CD14-positive monocyte (primary cell): ENCODE data around the gene TNFAIP8L3. TPM values are rescaled to one million over a fixed set of nuclear protein-coding genes. Genes with fewer than 3 reads are reported as not detected.

Experiments
- DNase-seq, 3 donors: peaks; one replicate each; pipeline ENCODE4 v3.0.0-alpha.2; 2011 to 2022
- H2AFZ ChIP-seq: 2 replicates; pipeline ENCODE4 v1.6.0; 2012; ENCODE audit warnings: mild to moderate bottlenecking, low read depth, low read length, inconsistent platforms; ENCODE audit not compliant: insufficient read depth, poor library complexity, severe bottlenecking
- H3K27ac ChIP-seq, 2 donors: 1 replicate in 1 of 2; 2 replicates in 1 of 2; pipeline ENCODE4 v1.5.1; 2012 to 2013; ENCODE audit warnings: low read length in 2 of 2, control low read depth in 1 of 2, inconsistent platforms in 1 of 2, low read depth in 1 of 2, mild to moderate bottlenecking in 1 of 2
- H3K27me3 ChIP-seq, 2 donors: one replicate each; pipeline versions ENCODE4 v1.6.0 to v1.6.1; 2011 to 2013; ENCODE audit warnings: low read length in 2 of 2; ENCODE audit not compliant: control insufficient read depth in 2 of 2, insufficient read depth in 2 of 2
- H3K36me3 ChIP-seq, 2 donors: replicated peaks in 1 of 2; 1 replicate in 1 of 2; 2 replicates in 1 of 2; pipeline versions ENCODE4 v1.5.1 to v1.6.1; 2012 to 2013; ENCODE audit warnings: low read length in 2 of 2, control low read depth in 1 of 2, inconsistent platforms in 1 of 2, mild to moderate bottlenecking in 1 of 2; ENCODE audit not compliant: insufficient read depth in 2 of 2, control insufficient read depth in 1 of 2
- H3K4me1 ChIP-seq, 2 donors: 1 replicate in 1 of 2; 2 replicates in 1 of 2; pipeline versions ENCODE4 v1.5.1 to v1.6.1; 2012 to 2013; ENCODE audit warnings: low read length in 2 of 2, control low read depth in 1 of 2, inconsistent platforms in 1 of 2, mild to moderate bottlenecking in 1 of 2, moderate library complexity in 1 of 2; ENCODE audit not compliant: insufficient read depth in 2 of 2, control insufficient read depth in 1 of 2
- H3K4me2 ChIP-seq: replicated peaks from 2 replicates; pipeline ENCODE3; 2012; ENCODE audit warnings: low read length, moderate library complexity, mild to moderate bottlenecking; ENCODE audit not compliant: poor library complexity, severe bottlenecking; ENCODE audit errors: extremely low read depth
- H3K4me3 ChIP-seq, 3 experiments: fragments of 200-600 bp in 1 of 3; sonication (generic) in 1 of 3; replicated peaks in 1 of 3; 1 replicate in 2 of 3; 2 replicates in 1 of 3; pipeline ENCODE4 v1.5.1; 2011 to 2013; ENCODE audit warnings: low read length in 3 of 3, mild to moderate bottlenecking in 3 of 3, control low read depth in 2 of 3, low read depth in 2 of 3, inconsistent platforms in 1 of 3, moderate library complexity in 1 of 3
- H3K79me2 ChIP-seq: 2 replicates; pipeline ENCODE4 v1.6.0; 2012; ENCODE audit warnings: mild to moderate bottlenecking, control low read depth, inconsistent platforms, low read length, moderate library complexity; ENCODE audit not compliant: insufficient read depth
- H3K9ac ChIP-seq: 2 replicates; pipeline ENCODE4 v1.6.0; 2017; ENCODE audit warnings: low read length, mild to moderate bottlenecking; ENCODE audit not compliant: insufficient read depth, poor library complexity, severe bottlenecking
- H3K9me3 ChIP-seq, 2 donors: replicated peaks in 1 of 2; 1 replicate in 1 of 2; 2 replicates in 1 of 2; pipeline versions ENCODE4 v1.5.1 to v1.6.1; 2012 to 2013; ENCODE audit warnings: low read length in 2 of 2, control low read depth in 1 of 2; ENCODE audit not compliant: control insufficient read depth in 1 of 2, insufficient read depth in 1 of 2
- H4K20me1 ChIP-seq: 2 replicates; pipeline ENCODE4 v1.6.0; 2012; ENCODE audit warnings: mild to moderate bottlenecking, low read length, control low read depth, moderate library complexity; ENCODE audit not compliant: insufficient read depth
- H3K27ac Mint-ChIP-seq, 7 donors: one replicate each; pipeline ENCODE4 v1.8.0; 2020; ENCODE audit warnings: mild to moderate bottlenecking in 7 of 7, mixed read lengths in 7 of 7, moderate library complexity in 6 of 7, inconsistent platforms in 2 of 7
- H3K27me3 Mint-ChIP-seq, 3 donors: one replicate each; pipeline ENCODE4 v1.8.0; 2021 to 2022; ENCODE audit warnings: low read depth in 3 of 3, mild to moderate bottlenecking in 3 of 3, mixed read lengths in 3 of 3, moderate library complexity in 3 of 3, inconsistent platforms in 1 of 3
- H3K36me3 Mint-ChIP-seq, 2 donors: one replicate each; pipeline ENCODE4 v1.8.0; 2020; ENCODE audit warnings: mixed read lengths in 2 of 2, inconsistent platforms in 1 of 2, mild to moderate bottlenecking in 1 of 2
- H3K4me1 Mint-ChIP-seq: one replicate; pipeline ENCODE4 v1.8.0; 2020; ENCODE audit warnings: mild to moderate bottlenecking, mixed read lengths
- H3K4me3 Mint-ChIP-seq, 2 donors: one replicate each; pipeline ENCODE4 v1.8.0; 2020; ENCODE audit warnings: mild to moderate bottlenecking in 2 of 2, mixed read lengths in 2 of 2, moderate library complexity in 1 of 2
- H3K9me3 Mint-ChIP-seq, 7 donors: one replicate each; pipeline ENCODE4 v1.8.0; 2020 to 2022; ENCODE audit warnings: mixed read lengths in 7 of 7, mild to moderate bottlenecking in 6 of 7, moderate library complexity in 6 of 7, inconsistent platforms in 2 of 7
- WGBS: methylation state at CpG from one replicate; pipeline ENCODE4 v1.1.5; 2013; ENCODE audit warnings: missing lambda C conversion rate; ENCODE audit not compliant: insufficient coverage; 5-methylcytosine and 5-hydroxymethylcytosine counted together
- intact Hi-C, 2 donors: fragments of 100-400 bp; cut with micrococcal nuclease; formaldehyde crosslinking; loops; one replicate each; pipeline versions ENCODE4 v1.15.0 to v1.15.1; 2023
- polyA plus RNA-seq, 3 donors: library from polyadenylated mRNA; depleted of rRNA in 1 of 3; unstranded in 2 of 3; stranded (reverse) in 1 of 3; fragments of 300-500 nt in 2 of 3; fragments of >200 nt in 1 of 3; fragmentation: Illumina TruSeq in 2 of 3; gene quantifications; 1 replicate in 2 of 3; 2 replicates in 1 of 3; pipeline ENCODE4 v1.2.3, GENCODE V29; 2012 to 2021
- TF ChIP-seq, protein P1 (sequence below): fragments of 200-600 bp; IDR thresholded peaks from one replicate; pipeline ENCODE4 v1.8.0; 2022; ENCODE audit warnings: antibody characterized with exemption, mild to moderate bottlenecking

The TNFAIP8L3 gene
- polyA plus RNA-seq, 3 donors: not detected

DNA sequence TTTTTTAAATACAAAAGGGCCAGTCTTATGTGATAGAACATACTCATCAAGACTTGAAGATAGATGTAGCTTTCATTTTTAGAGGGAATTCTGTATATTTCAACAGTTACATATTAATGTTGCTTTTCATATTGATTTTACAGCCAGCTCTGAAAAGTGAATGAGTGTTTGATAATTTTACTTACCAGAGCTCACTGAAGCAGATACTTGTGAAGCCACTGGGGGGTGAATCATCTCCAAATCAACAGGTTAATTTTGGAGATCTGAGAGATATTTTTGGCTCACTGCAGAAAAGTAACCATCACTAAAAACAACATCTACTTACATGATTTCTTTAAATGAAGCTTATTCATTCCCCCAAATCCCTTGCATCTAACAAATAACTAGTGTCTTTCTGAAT is 24.7 kb downstream of the TNFAIP8L3 start:
- DNase-seq: no peak
- Histone ChIP-seq H3K4me3 (no peak overlapping the region), H3K4me1 (no peaks in the 10 kb centered on the region), H2AFZ (no peak overlapping the region), H3K9ac (no peak overlapping the region), H3K27me3 (peaks cover under 1 to 4% of the 10 kb centered on the region in 2 donors), H4K20me1 (no peaks in the 10 kb centered on the region), H3K36me3 (no peaks in the 10 kb centered on the region), H3K4me2 (no peak overlapping the region), H3K27ac (no peak overlapping the region), H3K9me3 (no peaks in the 10 kb centered on the region), H3K79me2 (no peaks in the 10 kb centered on the region)
- no peaks in the 10 kb centered on the region for H3K36me3 Mint-ChIP-seq
- no peak overlapping the region for H3K27ac Mint-ChIP-seq
- H3K27me3 Mint-ChIP-seq: peaks cover 4 to 20% (median 16%) of the 10 kb centered on the region in 3 donors
- no peak overlapping the region for H3K4me3 Mint-ChIP-seq
- peaks cover 0 to 5% (median 0%) of the 10 kb centered on the region in 7 donors for H3K9me3 Mint-ChIP-seq
- intact Hi-C loops: no loop called here
- TF ChIP-seq, protein P1, sequence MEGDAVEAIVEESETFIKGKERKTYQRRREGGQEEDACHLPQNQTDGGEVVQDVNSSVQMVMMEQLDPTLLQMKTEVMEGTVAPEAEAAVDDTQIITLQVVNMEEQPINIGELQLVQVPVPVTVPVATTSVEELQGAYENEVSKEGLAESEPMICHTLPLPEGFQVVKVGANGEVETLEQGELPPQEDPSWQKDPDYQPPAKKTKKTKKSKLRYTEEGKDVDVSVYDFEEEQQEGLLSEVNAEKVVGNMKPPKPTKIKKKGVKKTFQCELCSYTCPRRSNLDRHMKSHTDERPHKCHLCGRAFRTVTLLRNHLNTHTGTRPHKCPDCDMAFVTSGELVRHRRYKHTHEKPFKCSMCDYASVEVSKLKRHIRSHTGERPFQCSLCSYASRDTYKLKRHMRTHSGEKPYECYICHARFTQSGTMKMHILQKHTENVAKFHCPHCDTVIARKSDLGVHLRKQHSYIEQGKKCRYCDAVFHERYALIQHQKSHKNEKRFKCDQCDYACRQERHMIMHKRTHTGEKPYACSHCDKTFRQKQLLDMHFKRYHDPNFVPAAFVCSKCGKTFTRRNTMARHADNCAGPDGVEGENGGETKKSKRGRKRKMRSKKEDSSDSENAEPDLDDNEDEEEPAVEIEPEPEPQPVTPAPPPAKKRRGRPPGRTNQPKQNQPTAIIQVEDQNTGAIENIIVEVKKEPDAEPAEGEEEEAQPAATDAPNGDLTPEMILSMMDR: no peak
- H3K4me1 Mint-ChIP-seq: peaks cover 3% of the 10 kb centered on the region

DNA sequence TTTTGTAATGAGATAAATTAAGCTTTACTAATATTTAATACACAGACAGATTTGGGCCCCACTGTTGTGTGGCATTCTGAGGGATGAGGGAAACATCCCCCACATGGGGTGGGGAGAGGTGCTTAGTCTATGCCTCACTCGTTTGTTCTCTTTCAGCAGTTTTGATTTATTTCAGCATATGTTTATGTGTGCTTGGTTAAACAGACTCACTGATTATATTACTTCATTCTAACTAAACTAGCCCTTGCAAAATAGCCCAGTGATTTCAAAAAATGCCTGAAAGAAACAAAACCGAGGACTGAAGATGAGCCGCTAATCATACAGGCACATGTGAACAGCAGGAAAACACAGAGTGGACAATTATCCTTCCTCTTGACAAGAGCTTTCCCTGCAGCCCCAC is 27.2 kb downstream of the TNFAIP8L3 start:
- no peaks in the 10 kb centered on the region for H3K9me3 ChIP-seq
- Mint-ChIP-seq H3K4me3 (no peak overlapping the region), H3K9me3 (peaks cover 0 to 5% (median 0%) of the 10 kb centered on the region in 7 donors), H3K4me1 (peaks cover 6% of the 10 kb centered on the region), H3K27me3 (peaks cover 6 to 8% (median 6%) of the 10 kb centered on the region in 3 donors), H3K27ac (no peak overlapping the region), H3K36me3 (no peaks in the 10 kb centered on the region)
- H2AFZ ChIP-seq: no peak overlapping the region
- no peaks in the 10 kb centered on the region for H3K79me2 ChIP-seq
- intact Hi-C loops: no loop called here
- no peak overlapping the region for H3K9ac ChIP-seq
- H3K36me3 ChIP-seq: no peaks in the 10 kb centered on the region
- peaks cover 0 to 4% of the 10 kb centered on the region in 2 donors for H3K27me3 ChIP-seq
- H3K4me3 ChIP-seq: no peak overlapping the region
- no peak overlapping the region for H3K4me2 ChIP-seq
- DNase-seq: no peak
- TF ChIP-seq, protein P1: no peak
- no peak overlapping the region for H3K27ac ChIP-seq
- H4K20me1 ChIP-seq: no peaks in the 10 kb centered on the region
- H3K4me1 ChIP-seq: no peaks in the 10 kb centered on the region
- WGBS: 100% methylated on average over 2 of the region's 3 CpGs
